Measurements from ENCODE around the gene PAPOLB. TPM values are rescaled to one million over a fixed set of nuclear protein-coding genes. Genes with fewer than 3 reads are reported as not detected.

PAPOLB gene
- polyA plus RNA-seq, 3 donors, result not detected

DNA sequence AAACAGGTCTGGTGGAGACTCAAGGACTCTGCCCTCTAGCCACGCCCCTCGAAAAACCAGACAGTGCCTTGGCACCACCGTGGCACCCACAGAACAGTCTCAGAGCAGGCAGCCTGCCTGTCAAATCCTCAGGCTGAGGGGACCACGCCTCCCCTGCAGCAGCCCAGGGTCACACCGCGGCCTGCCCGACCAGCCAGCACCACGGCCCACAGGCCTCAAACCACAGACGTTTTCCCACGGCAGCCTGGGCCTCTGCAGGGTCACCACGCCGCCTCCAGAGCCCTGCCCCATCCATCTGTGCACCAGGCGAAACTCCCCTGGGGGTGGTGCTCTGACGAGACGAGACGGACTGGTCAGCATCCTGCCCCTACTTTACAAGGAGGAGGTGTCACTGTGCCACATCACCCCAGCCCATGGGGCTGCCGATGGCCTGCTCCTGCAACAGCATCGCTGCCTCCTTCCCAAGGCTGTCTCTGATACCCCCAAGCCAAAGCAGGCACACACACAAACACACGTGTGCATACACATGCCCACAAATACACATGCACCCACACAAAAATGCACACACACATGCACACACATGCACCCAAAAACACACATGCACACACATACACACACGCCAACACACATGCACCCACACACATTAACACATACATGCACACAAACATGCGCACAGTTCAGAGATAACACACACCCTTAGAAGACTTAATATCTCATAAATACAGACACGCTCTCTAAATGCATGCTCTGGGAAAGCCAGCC, 24.6 kb downstream of the PAPOLB start:
- no peak for TF ChIP-seq CTCF (IDR thresholded peaks at IDR 0.05)
- no peaks in the 10 kb centered on the region for H3K4me1 Mint-ChIP-seq
- Histone ChIP-seq H2AFZ (ENCODE audit: insufficient read depth, low read depth, low read length, poor library complexity, severe bottlenecking) (no peak overlapping the region), H3K4me2 (replicated peaks; ENCODE audit: extremely low read depth, low read length, poor library complexity, severe bottlenecking) (no peak overlapping the region), H3K9ac (ENCODE audit: insufficient read depth, low read length, poor library complexity, severe bottlenecking) (no peak overlapping the region), H3K27me3 (ENCODE audit: control insufficient read depth in 2 of 2, insufficient read depth in 2 of 2, low read length in 2 of 2) (no peaks in the 10 kb centered on the region), H3K36me3 (replicated peaks in 1 of 2; ENCODE audit: control insufficient read depth in 1 of 2, insufficient read depth in 2 of 2, low read length in 2 of 2) (no peaks in the 10 kb centered on the region), H3K27ac (ENCODE audit: low read depth in 1 of 2, low read length in 2 of 2) (no peak overlapping the region), H4K20me1 (ENCODE audit: insufficient read depth, low read length) (no peaks in the 10 kb centered on the region), H3K9me3 (replicated peaks in 1 of 2; ENCODE audit: control insufficient read depth in 1 of 2, insufficient read depth in 1 of 2, low read length in 2 of 2) (no peaks in the 10 kb centered on the region), H3K4me1 (ENCODE audit: control insufficient read depth in 1 of 2, insufficient read depth in 2 of 2, low read length in 2 of 2) (no peaks in the 10 kb centered on the region), H3K4me3 (replicated peaks in 1 of 3; ENCODE audit: low read depth in 2 of 3, low read length in 3 of 3) (no peak overlapping the region), H3K79me2 (ENCODE audit: insufficient read depth, low read length) (no peaks in the 10 kb centered on the region)
- WGBS (ENCODE audit: insufficient coverage), result 75% methylated on average over 22 of the region's 22 CpGs
- no peak overlapping the region for H3K4me3 Mint-ChIP-seq
- no peak for DNase-seq
- intact Hi-C loops (cut with micrococcal nuclease), result no loop called here
- H3K27ac Mint-ChIP-seq, result no peak overlapping the region
- peaks cover 0 to 2% (median 2%) of the 10 kb centered on the region in 3 donors for H3K27me3 Mint-ChIP-seq (ENCODE audit: low read depth in 3 of 3)
- H3K36me3 Mint-ChIP-seq, result no peaks in the 10 kb centered on the region
- H3K9me3 Mint-ChIP-seq, result peaks cover 0 to 1% (median 0%) of the 10 kb centered on the region in 7 donors

DNA sequence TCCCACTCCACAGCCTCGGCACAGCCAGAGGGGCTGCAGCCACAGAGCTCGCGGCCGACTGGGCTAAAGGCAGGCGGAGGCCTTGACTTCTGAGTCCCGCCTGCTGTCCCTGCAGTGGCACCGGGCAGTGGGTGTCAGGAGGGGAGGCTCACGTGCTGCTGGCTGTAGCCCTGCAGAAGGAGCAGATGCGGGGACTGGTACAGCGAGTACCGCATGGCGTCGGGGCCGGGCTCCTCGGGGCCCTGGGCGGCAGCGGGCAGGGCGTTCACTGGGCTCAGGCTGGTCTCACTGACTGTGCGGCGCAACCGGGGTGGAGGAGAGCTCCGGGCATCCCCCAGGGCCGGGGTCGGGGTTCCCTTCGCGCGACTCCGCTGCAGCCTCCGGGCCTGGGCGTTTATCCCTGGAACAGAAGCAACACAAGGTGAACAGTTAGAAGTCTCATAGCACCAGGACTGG, 25.6 kb downstream of the PAPOLB start:
- H3K27me3 ChIP-seq (ENCODE audit: control insufficient read depth in 2 of 2, insufficient read depth in 2 of 2, low read length in 2 of 2), result no peaks in the 10 kb centered on the region
- DNase-seq, result no peak
- no peaks in the 10 kb centered on the region for H3K4me1 ChIP-seq (ENCODE audit: control insufficient read depth in 1 of 2, insufficient read depth in 2 of 2, low read length in 2 of 2)
- intact Hi-C loops (cut with micrococcal nuclease), result no loop called here
- H3K27ac ChIP-seq (ENCODE audit: low read depth in 1 of 2, low read length in 2 of 2), result no peak overlapping the region
- H3K27me3 Mint-ChIP-seq (ENCODE audit: low read depth in 3 of 3), result peaks cover 0 to 3% (median 2%) of the 10 kb centered on the region in 3 donors
- H3K9ac ChIP-seq (ENCODE audit: insufficient read depth, low read length, poor library complexity, severe bottlenecking), result no peak overlapping the region
- 96% methylated on average over 26 of the region's 30 CpGs for WGBS (ENCODE audit: insufficient coverage)
- H3K4me2 ChIP-seq (replicated peaks; ENCODE audit: extremely low read depth, low read length, poor library complexity, severe bottlenecking), result no peak overlapping the region
- no peaks in the 10 kb centered on the region for H3K9me3 ChIP-seq (replicated peaks in 1 of 2; ENCODE audit: control insufficient read depth in 1 of 2, insufficient read depth in 1 of 2, low read length in 2 of 2)
- TF ChIP-seq CTCF (IDR thresholded peaks at IDR 0.05), result no peak
- no peak overlapping the region for H3K4me3 Mint-ChIP-seq
- H3K79me2 ChIP-seq (ENCODE audit: insufficient read depth, low read length), result no peaks in the 10 kb centered on the region
- H3K4me1 Mint-ChIP-seq, result no peaks in the 10 kb centered on the region
- H3K4me3 ChIP-seq (replicated peaks in 1 of 3; ENCODE audit: low read depth in 2 of 3, low read length in 3 of 3), result no peak overlapping the region
- no peak overlapping the region for H2AFZ ChIP-seq (ENCODE audit: insufficient read depth, low read depth, low read length, poor library complexity, severe bottlenecking)
- no peaks in the 10 kb centered on the region for H3K36me3 Mint-ChIP-seq
- peaks cover 0 to 1% (median 0%) of the 10 kb centered on the region in 7 donors for H3K9me3 Mint-ChIP-seq
- H3K36me3 ChIP-seq (replicated peaks in 1 of 2; ENCODE audit: control insufficient read depth in 1 of 2, insufficient read depth in 2 of 2, low read length in 2 of 2), result no peaks in the 10 kb centered on the region
- H4K20me1 ChIP-seq (ENCODE audit: insufficient read depth, low read length), result no peaks in the 10 kb centered on the region
- no peak overlapping the region for H3K27ac Mint-ChIP-seq
